Mucosa of gallbladder (tissue), 1 donor: ENCODE data around the gene CACNA1H. TPM values are rescaled to one million over a fixed set of nuclear protein-coding genes. Genes with fewer than 3 reads are reported as not detected.
"Not testable (repeated sequence)": the region's sequence is repeated elsewhere in the genome, so short reads cannot be mapped to it uniquely, and the experiment has no call there.

Experiments used
- DNase-seq: peaks from one replicate; pipeline ENCODE4 v3.0.0-alpha.2; 2020; ENCODE audit warnings: low spot score
- total RNA-seq: library from RNA; stranded (reverse); gene quantifications from one replicate; pipeline ENCODE4 v1.2.1, GENCODE V29; 2021
- donor health status: DM: no; HTN: no; CAD: no.

The CACNA1H gene
- total RNA-seq, 1 donor from 2014 or later = 133 TPM

- DNase-seq = no peak
These were observed 71.7 kb downstream of the CACNA1H start for GRCh38 chr16:1224558-1224957.

- no peak for DNase-seq
These were observed 72.1 kb downstream of the CACNA1H start, which contains the start of gene TPSG1 for GRCh38 chr16:1225051-1225451. Gene TPSG1 (minus strand): TSS chr16:1225268. CDS start chr16:1225252, 16 bp downstream.

- peak; percentile 33 for DNase-seq
These were observed 72.9 kb downstream of the CACNA1H start for GRCh38 chr16:1225728-1226311.

- DNase-seq = not testable (repeated sequence)
These were observed 73.8 kb downstream of the CACNA1H start for GRCh38 chr16:1226692-1227091.

- not testable (repeated sequence) for DNase-seq
These were observed 75.3 kb downstream of the CACNA1H start for GRCh38 chr16:1228227-1228626.

- DNase-seq = not testable (repeated sequence)
These were observed 76.6 kb downstream of the CACNA1H start for GRCh38 chr16:1229476-1229875.

GRCh38 chr16:1230084-1230470, 77.2 kb downstream of the CACNA1H start, which contains the start of gene TPSB2:
Gene TPSB2 (minus strand): TSS chr16:1230184. CDS start chr16:1229951, 233 bp downstream.
- DNase-seq = not testable (repeated sequence)

GRCh38 chr16:1230471-1231212, 77.7 kb downstream of the CACNA1H start:
- DNase-seq = not testable (repeated sequence)

- DNase-seq = not testable (repeated sequence)
These were observed 78.4 kb downstream of the CACNA1H start for GRCh38 chr16:1231301-1231700.

- DNase-seq = not testable (repeated sequence)
These were observed 79.3 kb downstream of the CACNA1H start for GRCh38 chr16:1232049-1232748.

GRCh38 chr16:1236659-1237058, 83.8 kb downstream of the CACNA1H start:
- not testable (repeated sequence) for DNase-seq

GRCh38 chr16:1237990-1238389, 85.1 kb downstream of the CACNA1H start:
- DNase-seq = no peak

- DNase-seq = not testable (repeated sequence)
These were observed 86.0 kb downstream of the CACNA1H start for GRCh38 chr16:1238909-1239308.

GRCh38 chr16:1239575-1239974, 86.7 kb downstream of the CACNA1H start:
- DNase-seq = not testable (repeated sequence)

- not testable (repeated sequence) for DNase-seq
These were observed 87.5 kb downstream of the CACNA1H start, which contains the start of gene TPSAB1 for GRCh38 chr16:1240436-1240835. Gene TPSAB1 (plus strand): TSS chr16:1240705. CDS start chr16:1240939, 234 bp downstream.

- DNase-seq = not testable (repeated sequence)
These were observed 88.2 kb downstream of the CACNA1H start for GRCh38 chr16:1241081-1241480.

GRCh38 chr16:1243363-1243762, 90.5 kb downstream of the CACNA1H start:
- DNase-seq = not testable (repeated sequence)

- not testable (repeated sequence) for DNase-seq
These were observed 91.3 kb downstream of the CACNA1H start for GRCh38 chr16:1243907-1244850.

- no peak for DNase-seq
These were observed 92.0 kb downstream of the CACNA1H start for GRCh38 chr16:1244881-1245280.

- no peak for DNase-seq
These were observed 92.6 kb downstream of the CACNA1H start for GRCh38 chr16:1245452-1246020.
